Kidney glomerular epithelial cell (primary cell): Measurements from ENCODE around the gene HIF1A.
"Not testable (repeated sequence)": the region's sequence is repeated elsewhere in the genome, so short reads cannot be mapped to it uniquely, and the experiment has no call there.

Source experiments
- DNase-seq: peaks from one replicate; lab custom pipeline; 2025; lab: John Stamatoyannopoulos, UW

Gene HIF1A

GRCh38 chr14:61694830-61695694 lies at the start of gene HIF1A:
HIF1A (plus strand) TSS chr14:61695513; CDS start chr14:61695805, 292 bp downstream.
- DNase-seq, result peak; percentile 95

GRCh38 chr14:61646366-61647116 lies 48.8 kb upstream of the HIF1A start:
- DNase-seq, result no peak

GRCh38 chr14:61647704-61648103 lies 47.6 kb upstream of the HIF1A start:
- no peak for DNase-seq

GRCh38 chr14:61648377-61648776 lies 46.9 kb upstream of the HIF1A start:
- no peak for DNase-seq

- no peak for DNase-seq
Observed at GRCh38 chr14:61649283-61649682, 46.0 kb upstream of the HIF1A start.

- DNase-seq, result no peak
Observed at GRCh38 chr14:61651355-61651754, 44.0 kb upstream of the HIF1A start.

- no peak for DNase-seq
Observed at GRCh38 chr14:61652526-61653262, 42.6 kb upstream of the HIF1A start.

- peak; percentile 54 for DNase-seq
Observed at GRCh38 chr14:61653507-61653906, 41.8 kb upstream of the HIF1A start.

- no peak for DNase-seq
Observed at GRCh38 chr14:61654026-61654425, 41.3 kb upstream of the HIF1A start.

- DNase-seq, result no peak
Observed at GRCh38 chr14:61655777-61656176, 39.5 kb upstream of the HIF1A start.

GRCh38 chr14:61656341-61656740 lies 39.0 kb upstream of the HIF1A start:
- no peak for DNase-seq

- DNase-seq, result not testable (repeated sequence)
Observed at GRCh38 chr14:61658111-61658510, 37.2 kb upstream of the HIF1A start.

- no peak for DNase-seq
Observed at GRCh38 chr14:61659582-61659981, 35.7 kb upstream of the HIF1A start.

- no peak for DNase-seq
Observed at GRCh38 chr14:61661471-61662400, 33.6 kb upstream of the HIF1A start.

- peak; percentile 43 for DNase-seq
Observed at GRCh38 chr14:61662437-61663311, 32.6 kb upstream of the HIF1A start.

- DNase-seq, result no peak
Observed at GRCh38 chr14:61663312-61663979, 31.9 kb upstream of the HIF1A start.

- no peak for DNase-seq
Observed at GRCh38 chr14:61668282-61668681, 27.0 kb upstream of the HIF1A start.

- DNase-seq, result no peak
Observed at GRCh38 chr14:61670576-61670975, 24.7 kb upstream of the HIF1A start.

- DNase-seq, result no peak
Observed at GRCh38 chr14:61671082-61671481, 24.2 kb upstream of the HIF1A start.

- no peak for DNase-seq
Observed at GRCh38 chr14:61672796-61673195, 22.5 kb upstream of the HIF1A start.
